SU-DHL-6 (cell line): Measurements from ENCODE around the gene SLC35F4.

Experiments used
- H2AFZ ChIP-seq: fragments of 200-600 bp; sonication (generic); 2 replicates; pipeline ENCODE4 v1.6.1; 2014; ENCODE audit warnings: low read depth, mild to moderate bottlenecking, moderate library complexity, mixed read lengths, antibody characterized with exemption, low read length; ENCODE audit not compliant: severe bottlenecking
- H3F3A ChIP-seq: fragments of 200-600 bp; shearing (Covaris generic); 2 replicates; pipeline ENCODE4 v1.6.0; 2016; ENCODE audit warnings: antibody characterized with exemption, mild to moderate bottlenecking; ENCODE audit not compliant: insufficient read depth
- H3K27ac ChIP-seq: fragments of 200-600 bp; sonication (generic); 2 replicates; pipeline ENCODE4 v1.5.1; 2016; ENCODE audit warnings: low read depth, mild to moderate bottlenecking, low read length, moderate library complexity, mixed read lengths
- H3K27me3 ChIP-seq: fragments of 200-600 bp; sonication (generic), shearing (Covaris generic); 2 replicates; pipeline ENCODE4 v1.6.0; 2014; ENCODE audit warnings: mild to moderate bottlenecking, low read length
- H3K36me3 ChIP-seq: fragments of 200-600 bp; sonication (generic); 2 replicates; pipeline ENCODE4 v1.6.1; 2014; ENCODE audit warnings: mild to moderate bottlenecking, low read length, mixed read lengths
- H3K4me2 ChIP-seq: fragments of 300-600, 200-600 bp; shearing (Covaris generic), sonication (generic); 2 replicates; pipeline ENCODE4 v1.6.0; 2014; ENCODE audit warnings: low read length, low read depth, mild to moderate bottlenecking; ENCODE audit not compliant: poor library complexity, severe bottlenecking
- H3K4me3 ChIP-seq: fragments of 200-600 bp; sonication (generic); 2 replicates; pipeline ENCODE4 v1.5.1; 2014; ENCODE audit warnings: antibody characterized with exemption, low read length, mild to moderate bottlenecking, mixed read lengths; ENCODE audit not compliant: insufficient read depth, poor library complexity, severe bottlenecking
- H3K79me2 ChIP-seq: fragments of 200-600 bp; sonication (generic); 2 replicates; pipeline ENCODE4 v1.6.1; 2014; ENCODE audit warnings: mild to moderate bottlenecking, low read length, moderate library complexity; ENCODE audit not compliant: insufficient read depth
- H3K9ac ChIP-seq: fragments of 200-600 bp; sonication (generic); 2 replicates; pipeline ENCODE4 v1.7.0; 2014; ENCODE audit warnings: mild to moderate bottlenecking, low read length
- H3K9me2 ChIP-seq: fragments of 200-600 bp; sonication (generic); replicated peaks from 2 replicates; pipeline ENCODE4 v1.6.1; 2014; ENCODE audit warnings: low read length; ENCODE audit not compliant: insufficient read depth
- H3K9me3 ChIP-seq: fragments of 200-600 bp; sonication (generic); 2 replicates; pipeline ENCODE4 v1.6.1; 2014; ENCODE audit warnings: low read length, mixed read lengths; ENCODE audit not compliant: insufficient read depth
- H4K20me1 ChIP-seq: fragments of 200-600 bp; sonication (generic); 2 replicates; pipeline ENCODE4 v1.6.1; 2014; ENCODE audit warnings: low read depth, mild to moderate bottlenecking, antibody characterized with exemption, low read length, moderate library complexity, mixed read lengths
- EZH2phosphoT487 ChIP-seq: fragments of 200-600 bp; sonication (generic), shearing (Covaris generic); conservative IDR thresholded peaks from 2 replicates; pipeline ENCODE4 v1.6.1; 2018; ENCODE audit warnings: mild to moderate bottlenecking, antibody characterized with exemption, low read length, moderate library complexity, mixed read lengths
- TF ChIP-seq, protein P1 (sequence below): fragments of 200-600 bp; sonication (generic); IDR thresholded peaks from one replicate; pipeline ENCODE4 v1.5.1; 2017; ENCODE audit warnings: antibody characterized with exemption, mild to moderate bottlenecking, low read length, moderate library complexity; ENCODE audit not compliant: insufficient read depth, poor library complexity, severe bottlenecking

SLC35F4 gene

DNA sequence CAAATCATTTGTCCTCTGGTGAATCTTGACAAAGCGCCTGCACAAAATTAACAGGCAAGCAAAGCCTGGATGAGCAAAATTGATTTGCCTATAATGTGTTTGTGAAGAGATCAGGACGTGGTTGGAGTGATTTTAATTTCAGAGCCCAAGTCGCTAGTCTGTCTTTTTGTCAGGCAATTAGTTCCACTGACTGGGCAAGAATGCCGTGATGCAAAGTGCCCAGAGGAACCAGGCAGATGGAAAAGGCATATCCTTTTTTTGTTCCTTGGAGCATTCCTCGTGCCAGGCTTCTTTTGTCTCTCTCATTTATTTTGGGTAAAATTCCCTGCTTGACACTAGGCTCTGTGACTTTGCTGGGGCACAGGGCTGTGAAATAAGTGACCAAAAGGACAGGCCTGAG lies 306.3 kb downstream of the SLC35F4 start:
- Histone ChIP-seq H3K4me2 (no peak overlapping the region), H3K9ac (no peak overlapping the region), H3K36me3 (no peaks in the 10 kb centered on the region), H3K27me3 (no peaks in the 10 kb centered on the region), H4K20me1 (no peaks in the 10 kb centered on the region), H3K4me3 (no peak overlapping the region), H3K79me2 (no peaks in the 10 kb centered on the region), H3F3A (no peaks in the 10 kb centered on the region), H3K9me3 (no peaks in the 10 kb centered on the region), H3K27ac (no peak overlapping the region), H3K9me2 (no peaks in the 10 kb centered on the region), H2AFZ (no peak overlapping the region)
- TF ChIP-seq EZH2phosphoT487: no peak
- TF ChIP-seq, protein P1, sequence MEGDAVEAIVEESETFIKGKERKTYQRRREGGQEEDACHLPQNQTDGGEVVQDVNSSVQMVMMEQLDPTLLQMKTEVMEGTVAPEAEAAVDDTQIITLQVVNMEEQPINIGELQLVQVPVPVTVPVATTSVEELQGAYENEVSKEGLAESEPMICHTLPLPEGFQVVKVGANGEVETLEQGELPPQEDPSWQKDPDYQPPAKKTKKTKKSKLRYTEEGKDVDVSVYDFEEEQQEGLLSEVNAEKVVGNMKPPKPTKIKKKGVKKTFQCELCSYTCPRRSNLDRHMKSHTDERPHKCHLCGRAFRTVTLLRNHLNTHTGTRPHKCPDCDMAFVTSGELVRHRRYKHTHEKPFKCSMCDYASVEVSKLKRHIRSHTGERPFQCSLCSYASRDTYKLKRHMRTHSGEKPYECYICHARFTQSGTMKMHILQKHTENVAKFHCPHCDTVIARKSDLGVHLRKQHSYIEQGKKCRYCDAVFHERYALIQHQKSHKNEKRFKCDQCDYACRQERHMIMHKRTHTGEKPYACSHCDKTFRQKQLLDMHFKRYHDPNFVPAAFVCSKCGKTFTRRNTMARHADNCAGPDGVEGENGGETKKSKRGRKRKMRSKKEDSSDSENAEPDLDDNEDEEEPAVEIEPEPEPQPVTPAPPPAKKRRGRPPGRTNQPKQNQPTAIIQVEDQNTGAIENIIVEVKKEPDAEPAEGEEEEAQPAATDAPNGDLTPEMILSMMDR: no peak

DNA sequence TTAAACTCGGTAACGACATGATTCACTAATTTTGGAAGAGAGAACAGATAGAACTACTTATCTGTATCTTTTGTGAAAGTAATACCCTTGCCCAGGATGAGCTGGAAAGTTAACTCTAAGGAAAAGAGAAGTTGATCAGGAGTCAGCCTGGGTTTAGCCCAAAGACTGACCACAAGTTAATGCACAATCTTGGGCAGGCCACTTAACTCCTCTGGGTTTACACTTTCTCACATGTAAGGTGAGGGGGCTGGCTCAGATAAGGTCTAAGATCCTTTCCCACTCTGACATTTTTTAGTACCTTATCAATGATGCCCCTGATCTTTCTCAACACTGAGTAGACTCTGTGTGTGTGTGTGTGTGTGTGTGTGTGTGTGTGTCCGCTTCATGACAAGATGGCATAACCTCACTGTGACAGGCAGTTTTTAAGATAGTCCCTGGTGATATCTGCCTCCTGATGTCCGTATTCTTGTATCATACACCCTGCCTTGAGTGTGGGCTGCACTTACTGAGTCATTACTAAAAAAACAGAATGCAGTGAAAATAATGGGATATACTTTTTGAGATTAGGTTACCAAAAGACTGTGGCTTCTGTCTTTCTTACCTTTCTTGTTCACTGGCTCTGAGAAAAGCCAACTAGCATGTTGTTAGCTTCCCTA lies 316.0 kb downstream of the SLC35F4 start:
- H3F3A ChIP-seq: no peaks in the 10 kb centered on the region
- H3K9me2 ChIP-seq: no peaks in the 10 kb centered on the region
- H3K9ac ChIP-seq: no peak overlapping the region
- H3K27ac ChIP-seq: no peak overlapping the region
- H3K4me3 ChIP-seq: no peak overlapping the region
- TF ChIP-seq, protein P1: no peak
- no peak for TF ChIP-seq EZH2phosphoT487
- H2AFZ ChIP-seq: no peak overlapping the region
- no peaks in the 10 kb centered on the region for H3K79me2 ChIP-seq
- H3K27me3 ChIP-seq: no peaks in the 10 kb centered on the region
- H3K4me2 ChIP-seq: no peak overlapping the region
- no peaks in the 10 kb centered on the region for H3K9me3 ChIP-seq
- H4K20me1 ChIP-seq: no peaks in the 10 kb centered on the region
- no peaks in the 10 kb centered on the region for H3K36me3 ChIP-seq

DNA sequence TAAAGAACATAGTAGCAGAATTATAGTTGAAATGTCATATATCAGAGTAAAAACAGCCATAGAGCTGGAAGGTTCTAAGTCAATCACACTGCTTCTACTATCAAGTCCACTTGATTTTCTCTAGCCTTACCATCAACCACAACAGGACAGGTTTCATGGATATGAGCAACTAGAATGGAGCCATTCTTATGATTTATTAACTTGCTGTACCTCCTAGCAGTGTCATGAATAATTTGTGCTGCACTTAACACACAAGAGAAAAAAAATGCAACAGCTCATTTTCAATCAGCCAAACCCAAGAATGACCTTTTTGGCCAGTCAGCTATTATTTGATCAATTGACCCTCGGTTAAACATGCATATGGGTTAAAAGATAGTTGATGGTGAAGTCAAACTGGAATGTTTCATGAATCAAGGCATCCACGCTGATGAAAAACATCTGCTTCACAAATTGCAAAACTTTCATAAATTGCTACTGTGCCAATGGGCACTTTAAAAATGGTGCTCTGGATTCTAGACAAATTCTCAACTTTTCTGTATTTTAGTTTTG lies 316.8 kb downstream of the SLC35F4 start:
- no peak overlapping the region for H2AFZ ChIP-seq
- H3K9me3 ChIP-seq: no peaks in the 10 kb centered on the region
- no peaks in the 10 kb centered on the region for H3K9me2 ChIP-seq
- H3K9ac ChIP-seq: no peak overlapping the region
- H3K27me3 ChIP-seq: no peaks in the 10 kb centered on the region
- no peaks in the 10 kb centered on the region for H4K20me1 ChIP-seq
- no peaks in the 10 kb centered on the region for H3K79me2 ChIP-seq
- no peaks in the 10 kb centered on the region for H3F3A ChIP-seq
- H3K36me3 ChIP-seq: no peaks in the 10 kb centered on the region
- H3K4me2 ChIP-seq: no peak overlapping the region
- no peak overlapping the region for H3K27ac ChIP-seq
- H3K4me3 ChIP-seq: no peak overlapping the region
- TF ChIP-seq EZH2phosphoT487: no peak
- TF ChIP-seq, protein P1: no peak
